ENCODE measurements around the gene FGFR4. TPM values are rescaled to one million over a fixed set of nuclear protein-coding genes. Genes with fewer than 3 reads are reported as not detected.

FGFR4 gene
- total RNA-seq, 1 donor from 2014 or later, result 1.1 TPM

DNA sequence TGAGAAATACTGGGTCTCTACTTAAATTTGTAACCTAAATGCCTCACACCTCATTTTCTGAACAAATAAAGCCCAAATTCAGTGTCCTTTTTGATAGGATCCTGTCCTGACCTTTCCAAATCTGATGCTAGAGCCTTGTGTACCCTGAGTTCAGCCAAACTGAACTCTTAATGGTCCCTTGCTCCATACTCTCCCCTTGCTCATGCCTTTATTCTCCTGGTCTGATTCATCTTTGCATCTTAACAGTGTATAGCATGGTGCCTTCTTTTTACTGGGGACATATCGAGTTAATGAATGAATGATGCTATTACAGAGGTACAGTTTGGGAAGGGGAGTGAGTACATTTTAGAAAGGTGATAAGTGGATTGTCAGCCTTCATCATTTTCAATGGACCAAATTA, 56.1 kb downstream of the FGFR4 start:
- Mint-ChIP-seq H3K27ac (ENCODE audit: unreplicated experiment) (no peak overlapping the region), H3K4me3 (ENCODE audit: unreplicated experiment) (no peak overlapping the region), H3K9me3 (ENCODE audit: low read depth) (no peaks in the 10 kb centered on the region), H3K36me3 (ENCODE audit: low read depth) (peaks cover 22% of the 10 kb centered on the region), H3K27me3 (ENCODE audit: low read depth) (no peaks in the 10 kb centered on the region), H3K4me1 (ENCODE audit: low read depth) (peaks cover 34% of the 10 kb centered on the region)
- DNase-seq (ENCODE audit: low spot score), result no peak
- TF ChIP-seq, protein P1, sequence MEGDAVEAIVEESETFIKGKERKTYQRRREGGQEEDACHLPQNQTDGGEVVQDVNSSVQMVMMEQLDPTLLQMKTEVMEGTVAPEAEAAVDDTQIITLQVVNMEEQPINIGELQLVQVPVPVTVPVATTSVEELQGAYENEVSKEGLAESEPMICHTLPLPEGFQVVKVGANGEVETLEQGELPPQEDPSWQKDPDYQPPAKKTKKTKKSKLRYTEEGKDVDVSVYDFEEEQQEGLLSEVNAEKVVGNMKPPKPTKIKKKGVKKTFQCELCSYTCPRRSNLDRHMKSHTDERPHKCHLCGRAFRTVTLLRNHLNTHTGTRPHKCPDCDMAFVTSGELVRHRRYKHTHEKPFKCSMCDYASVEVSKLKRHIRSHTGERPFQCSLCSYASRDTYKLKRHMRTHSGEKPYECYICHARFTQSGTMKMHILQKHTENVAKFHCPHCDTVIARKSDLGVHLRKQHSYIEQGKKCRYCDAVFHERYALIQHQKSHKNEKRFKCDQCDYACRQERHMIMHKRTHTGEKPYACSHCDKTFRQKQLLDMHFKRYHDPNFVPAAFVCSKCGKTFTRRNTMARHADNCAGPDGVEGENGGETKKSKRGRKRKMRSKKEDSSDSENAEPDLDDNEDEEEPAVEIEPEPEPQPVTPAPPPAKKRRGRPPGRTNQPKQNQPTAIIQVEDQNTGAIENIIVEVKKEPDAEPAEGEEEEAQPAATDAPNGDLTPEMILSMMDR (IDR thresholded peaks at IDR 0.05), result no peak

DNA sequence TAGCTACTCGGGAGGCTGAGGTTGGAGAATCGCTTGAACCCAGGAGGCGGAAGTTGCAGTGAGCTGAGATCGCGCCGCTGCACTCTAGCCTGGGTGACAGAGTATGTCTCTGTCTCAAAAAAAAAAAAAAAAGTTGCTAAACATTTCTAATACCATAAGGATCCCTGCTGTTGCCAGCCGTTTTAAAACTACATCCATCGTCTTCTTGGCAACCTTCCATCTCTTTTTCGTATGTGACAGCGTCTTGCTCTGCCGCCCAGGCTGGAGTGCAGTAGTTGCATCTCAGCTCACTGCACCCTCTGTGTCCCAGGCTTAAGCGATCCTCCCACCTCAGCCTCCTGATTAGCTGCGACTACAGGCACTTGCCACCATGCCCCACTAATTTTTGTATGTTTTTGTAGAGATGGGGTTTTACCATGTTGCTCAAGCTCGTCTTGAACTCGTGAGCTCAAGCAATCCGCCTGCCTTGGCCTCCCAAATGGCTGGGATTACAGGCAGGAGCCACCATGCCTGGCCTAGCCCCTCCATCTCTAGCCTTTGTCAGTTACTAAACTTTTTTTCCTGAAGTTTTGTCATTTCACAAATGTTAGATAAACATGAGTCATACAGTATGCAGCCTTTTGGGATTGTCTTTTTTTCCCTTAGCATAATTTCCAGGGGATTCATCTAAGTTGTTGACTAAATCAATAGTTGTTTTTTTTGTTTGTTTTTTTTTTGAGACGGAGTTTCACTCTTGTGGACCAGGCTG, 60.4 kb downstream of the FGFR4 start:
- Mint-ChIP-seq H3K4me3 (ENCODE audit: unreplicated experiment) (no peak overlapping the region), H3K9me3 (ENCODE audit: low read depth) (no peaks in the 10 kb centered on the region), H3K27me3 (ENCODE audit: low read depth) (no peaks in the 10 kb centered on the region), H3K4me1 (ENCODE audit: low read depth) (peaks cover 16% of the 10 kb centered on the region), H3K36me3 (ENCODE audit: low read depth) (peaks cover 12% of the 10 kb centered on the region), H3K27ac (ENCODE audit: unreplicated experiment) (peak overlapping the region; percentile 75)
- TF ChIP-seq, protein P1 (IDR thresholded peaks at IDR 0.05), result no peak
- DNase-seq (ENCODE audit: low spot score), result no peak

Other genes with a start within 250 kb of the FGFR4 start
- gene HK3, start 187.6 kb upstream of the FGFR4 start, total RNA-seq, result not detected in 3 replicates
- gene UIMC1, start 80.1 kb upstream of the FGFR4 start, total RNA-seq, result 31.5 to 34.2 TPM (median 34.2 TPM) in 3 replicates
- 15.1 to 24.1 TPM (median 16.4 TPM) in 3 replicates for gene ZNF346, start 64.2 kb upstream of the FGFR4 start, total RNA-seq
- 64.0 to 77.0 TPM (median 67.3 TPM) in 3 replicates for gene NSD1, start 46.9 kb downstream of the FGFR4 start, total RNA-seq
- 31.5 to 37.3 TPM (median 36.7 TPM) in 3 replicates for gene RAB24, start 216.8 kb downstream of the FGFR4 start, total RNA-seq
- gene PRELID1, start 216.9 kb downstream of the FGFR4 start, total RNA-seq, result 102 to 119 TPM (median 109 TPM) in 3 replicates
- gene MXD3, start 225.0 kb downstream of the FGFR4 start, total RNA-seq, result 6.5 to 9.4 TPM (median 8.4 TPM) in 3 replicates